Stimulated activated CD4-positive, alpha-beta T cell treated with anti-CD3 and anti-CD28 coated beads, TNF-alpha, amount 100 ng/mL, for 4 hours (primary cell): ENCODE results near the gene RIMBP3B.
"Not testable (repeated sequence)": the region's sequence is repeated elsewhere in the genome, so short reads cannot be mapped to it uniquely, and the experiment has no call there.

ENCODE experiments used
- DNase-seq, 3 experiments: peaks; one replicate each; pipeline ENCODE4 v3.0.0-alpha.2; 2020; ENCODE audit warnings: low read depth in 3 of 3

Gene RIMBP3B, protein sequence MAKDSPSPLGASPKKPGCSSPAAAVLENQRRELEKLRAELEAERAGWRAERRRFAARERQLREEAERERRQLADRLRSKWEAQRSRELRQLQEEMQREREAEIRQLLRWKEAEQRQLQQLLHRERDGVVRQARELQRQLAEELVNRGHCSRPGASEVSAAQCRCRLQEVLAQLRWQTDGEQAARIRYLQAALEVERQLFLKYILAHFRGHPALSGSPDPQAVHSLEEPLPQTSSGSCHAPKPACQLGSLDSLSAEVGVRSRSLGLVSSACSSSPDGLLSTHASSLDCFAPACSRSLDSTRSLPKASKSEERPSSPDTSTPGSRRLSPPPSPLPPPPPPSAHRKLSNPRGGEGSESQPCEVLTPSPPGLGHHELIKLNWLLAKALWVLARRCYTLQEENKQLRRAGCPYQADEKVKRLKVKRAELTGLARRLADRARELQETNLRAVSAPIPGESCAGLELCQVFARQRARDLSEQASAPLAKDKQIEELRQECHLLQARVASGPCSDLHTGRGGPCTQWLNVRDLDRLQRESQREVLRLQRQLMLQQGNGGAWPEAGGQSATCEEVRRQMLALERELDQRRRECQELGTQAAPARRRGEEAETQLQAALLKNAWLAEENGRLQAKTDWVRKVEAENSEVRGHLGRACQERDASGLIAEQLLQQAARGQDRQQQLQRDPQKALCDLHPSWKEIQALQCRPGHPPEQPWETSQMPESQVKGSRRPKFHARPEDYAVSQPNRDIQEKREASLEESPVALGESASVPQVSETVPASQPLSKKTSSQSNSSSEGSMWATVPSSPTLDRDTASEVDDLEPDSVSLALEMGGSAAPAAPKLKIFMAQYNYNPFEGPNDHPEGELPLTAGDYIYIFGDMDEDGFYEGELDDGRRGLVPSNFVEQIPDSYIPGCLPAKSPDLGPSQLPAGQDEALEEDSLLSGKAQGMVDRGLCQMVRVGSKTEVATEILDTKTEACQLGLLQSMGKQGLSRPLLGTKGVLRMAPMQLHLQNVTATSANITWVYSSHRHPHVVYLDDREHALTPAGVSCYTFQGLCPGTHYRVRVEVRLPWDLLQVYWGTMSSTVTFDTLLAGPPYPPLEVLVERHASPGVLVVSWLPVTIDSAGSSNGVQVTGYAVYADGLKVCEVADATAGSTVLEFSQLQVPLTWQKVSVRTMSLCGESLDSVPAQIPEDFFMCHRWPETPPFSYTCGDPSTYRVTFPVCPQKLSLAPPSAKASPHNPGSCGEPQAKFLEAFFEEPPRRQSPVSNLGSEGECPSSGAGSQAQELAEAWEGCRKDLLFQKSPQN (N-terminal part only)

DNA sequence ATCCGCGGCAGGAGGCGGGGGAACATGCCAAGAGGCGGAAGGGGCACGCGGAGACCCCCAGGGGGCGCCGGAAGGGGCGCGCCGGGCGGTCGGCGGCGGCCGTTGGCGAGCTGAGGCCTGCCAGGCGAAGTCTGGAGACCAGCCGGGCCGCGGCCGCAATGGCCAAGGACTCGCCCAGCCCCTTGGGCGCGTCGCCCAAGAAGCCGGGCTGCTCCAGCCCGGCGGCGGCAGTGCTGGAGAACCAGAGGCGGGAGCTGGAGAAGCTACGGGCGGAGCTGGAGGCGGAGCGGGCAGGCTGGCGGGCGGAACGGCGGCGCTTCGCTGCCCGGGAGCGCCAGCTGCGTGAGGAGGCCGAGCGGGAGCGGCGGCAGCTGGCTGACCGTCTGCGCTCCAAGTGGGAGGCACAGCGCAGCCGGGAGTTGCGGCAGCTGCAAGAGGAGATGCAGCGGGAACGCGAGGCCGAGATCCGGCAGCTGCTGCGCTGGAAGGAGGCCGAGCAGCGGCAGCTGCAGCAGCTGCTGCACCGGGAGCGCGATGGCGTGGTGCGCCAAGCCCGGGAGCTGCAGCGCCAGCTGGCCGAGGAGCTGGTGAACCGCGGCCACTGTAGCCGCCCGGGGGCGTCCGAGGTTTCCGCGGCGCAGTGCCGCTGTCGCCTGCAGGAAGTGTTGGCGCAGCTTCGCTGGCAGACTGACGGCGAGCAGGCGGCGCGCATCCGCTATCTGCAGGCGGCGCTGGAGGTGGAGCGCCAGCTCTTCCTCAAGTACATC is at the start of gene RIMBP3B:
RIMBP3B (plus strand) TSS at position 51 of the 767 bp plus-strand sequence; CDS start at position 159, 108 bp downstream.
- DNase-seq, result not testable (repeated sequence)

DNA sequence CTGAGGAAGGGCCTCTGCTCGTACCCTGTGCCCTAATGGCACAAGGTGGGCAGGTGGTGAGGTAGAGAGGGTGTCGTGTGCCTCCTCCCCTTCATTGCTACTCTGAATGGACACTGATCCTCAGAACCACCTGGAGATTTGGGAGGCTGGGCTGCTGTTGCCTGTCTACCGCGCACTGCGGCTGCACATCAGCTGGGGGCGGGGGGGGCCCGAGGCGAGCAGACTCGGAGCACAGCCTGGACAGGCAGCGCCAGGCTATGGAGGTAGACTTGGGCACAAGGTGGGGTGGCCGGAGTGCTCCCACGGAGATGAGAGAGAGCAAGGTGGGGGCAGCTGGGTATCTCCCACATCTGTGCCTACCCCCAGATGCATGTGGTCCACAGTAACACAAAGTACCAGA is 26.0 kb upstream of the RIMBP3B start:
- DNase-seq, result not testable (repeated sequence)

DNA sequence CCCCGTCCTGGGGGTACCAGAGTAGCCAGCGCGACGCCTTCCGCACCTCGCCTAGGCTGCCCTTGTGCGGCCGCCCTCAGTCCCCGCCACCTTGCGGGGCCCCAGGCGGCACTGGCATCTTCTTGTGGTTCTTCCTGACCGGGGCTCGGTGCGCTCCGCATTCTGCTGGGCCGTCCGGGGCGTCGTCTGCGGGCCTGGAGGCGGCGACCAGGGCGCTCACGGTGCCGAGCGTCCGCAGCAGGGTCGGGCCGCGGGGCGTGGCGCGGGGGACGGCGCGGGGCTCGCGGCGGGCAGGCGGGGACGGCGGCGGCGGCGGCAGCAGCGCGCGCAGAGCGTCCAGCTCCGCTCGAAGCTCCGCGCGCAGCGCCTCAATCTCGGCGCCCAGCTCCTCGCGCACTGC is 23.0 kb upstream of the RIMBP3B start:
- not testable (repeated sequence) for DNase-seq

DNA sequence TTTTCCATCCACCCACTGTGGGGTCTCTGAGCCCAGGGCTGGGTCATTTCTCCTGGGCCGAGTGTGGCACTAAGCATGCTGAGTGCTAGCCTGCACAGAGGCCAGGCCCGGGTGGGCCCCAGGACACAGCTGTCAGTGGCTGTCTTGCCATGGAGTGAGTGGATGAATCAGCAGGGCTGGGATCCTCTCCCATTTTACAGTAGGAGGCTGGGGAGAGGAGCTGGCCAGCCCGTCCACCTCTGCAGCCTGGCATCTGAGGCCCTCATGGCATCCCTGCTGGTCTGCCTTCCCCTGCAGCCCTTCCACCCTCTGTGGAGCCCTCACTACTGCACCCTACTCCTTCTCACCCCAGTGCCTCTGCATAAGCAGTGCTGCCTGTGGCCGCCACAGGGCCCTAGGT is 21.1 kb upstream of the RIMBP3B start:
- not testable (repeated sequence) for DNase-seq

DNA sequence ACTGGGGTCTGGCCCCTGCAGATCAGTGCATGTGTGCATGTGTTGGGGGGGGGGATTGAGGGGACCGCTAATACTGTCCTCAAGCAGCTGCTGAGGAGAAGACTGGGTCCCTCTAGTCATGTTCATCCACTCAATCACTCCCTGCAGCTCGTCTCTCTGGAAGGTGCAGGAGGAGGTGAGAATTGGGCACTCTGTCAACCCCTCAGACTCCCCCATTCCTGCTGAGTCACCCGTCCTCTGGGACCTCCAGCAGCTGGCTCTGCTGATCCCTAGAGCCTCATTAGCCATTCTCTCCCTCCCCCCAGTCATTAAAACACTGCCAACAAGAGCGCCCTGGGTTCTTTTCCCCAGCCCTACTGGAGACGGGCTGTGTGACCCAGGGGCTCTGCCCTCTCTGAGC is 20.5 kb upstream of the RIMBP3B start:
- DNase-seq, result not testable (repeated sequence)

DNA sequence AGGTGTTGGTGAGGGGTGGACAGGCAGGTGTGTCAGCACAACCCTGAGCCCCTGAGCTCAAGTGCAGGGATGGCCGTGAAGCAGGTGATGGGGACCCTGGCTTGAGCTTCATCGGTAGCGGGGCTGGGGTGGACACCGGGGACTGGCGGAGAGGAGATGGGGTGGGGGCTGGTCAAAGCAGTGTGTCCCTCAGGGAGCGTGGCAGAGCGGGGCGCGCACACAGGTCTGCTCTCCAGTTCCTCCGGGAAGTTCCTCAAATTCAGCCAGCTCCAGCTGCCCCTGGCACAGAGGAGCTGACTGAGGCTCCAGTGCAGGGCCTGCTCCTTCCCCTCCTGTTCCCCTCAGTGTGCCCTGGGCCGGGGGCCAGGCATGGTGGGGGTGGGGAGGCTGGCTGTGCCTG is 19.7 kb upstream of the RIMBP3B start:
- not testable (repeated sequence) for DNase-seq

DNA sequence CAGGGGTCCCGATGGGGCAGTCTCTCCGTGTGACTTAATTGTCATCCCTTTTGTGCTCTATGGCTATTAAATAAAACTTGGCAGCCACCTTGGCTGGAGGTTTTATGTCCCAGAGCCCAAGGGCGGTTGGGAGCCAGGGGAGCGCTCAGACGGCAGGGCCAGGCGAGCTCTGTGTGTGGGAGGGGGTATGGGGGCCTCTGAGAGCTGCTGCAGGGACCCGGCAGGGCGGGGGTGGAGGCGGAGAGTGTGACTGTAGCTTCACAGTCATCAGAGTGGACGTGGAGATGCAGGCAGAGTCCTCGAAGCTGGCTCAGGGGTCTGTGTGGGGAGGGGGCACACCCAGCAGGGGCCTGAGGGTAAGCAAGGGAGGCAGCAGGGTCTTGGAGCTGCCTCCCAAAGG is 19.2 kb upstream of the RIMBP3B start:
- DNase-seq, result not testable (repeated sequence)

DNA sequence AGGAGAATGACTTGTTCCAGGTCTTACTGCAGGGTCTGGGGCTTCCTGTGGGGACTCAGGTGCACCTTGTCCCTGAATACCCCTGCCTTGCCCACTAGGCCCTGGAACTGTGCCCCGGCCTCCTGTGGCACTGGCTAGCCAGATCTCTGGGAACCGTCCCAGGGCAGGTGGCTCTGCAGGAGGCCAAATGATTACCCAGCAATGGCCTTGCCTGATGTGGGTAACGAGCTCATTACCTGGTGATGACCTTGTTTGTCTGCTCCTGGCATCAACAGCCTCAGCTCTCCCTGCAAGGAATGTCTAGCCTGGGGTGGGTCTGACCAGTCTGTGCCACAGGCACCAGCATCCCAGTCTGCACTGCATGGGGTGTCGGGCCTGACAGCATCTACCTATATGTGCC is 18.2 kb upstream of the RIMBP3B start:
- DNase-seq, result not testable (repeated sequence)

DNA sequence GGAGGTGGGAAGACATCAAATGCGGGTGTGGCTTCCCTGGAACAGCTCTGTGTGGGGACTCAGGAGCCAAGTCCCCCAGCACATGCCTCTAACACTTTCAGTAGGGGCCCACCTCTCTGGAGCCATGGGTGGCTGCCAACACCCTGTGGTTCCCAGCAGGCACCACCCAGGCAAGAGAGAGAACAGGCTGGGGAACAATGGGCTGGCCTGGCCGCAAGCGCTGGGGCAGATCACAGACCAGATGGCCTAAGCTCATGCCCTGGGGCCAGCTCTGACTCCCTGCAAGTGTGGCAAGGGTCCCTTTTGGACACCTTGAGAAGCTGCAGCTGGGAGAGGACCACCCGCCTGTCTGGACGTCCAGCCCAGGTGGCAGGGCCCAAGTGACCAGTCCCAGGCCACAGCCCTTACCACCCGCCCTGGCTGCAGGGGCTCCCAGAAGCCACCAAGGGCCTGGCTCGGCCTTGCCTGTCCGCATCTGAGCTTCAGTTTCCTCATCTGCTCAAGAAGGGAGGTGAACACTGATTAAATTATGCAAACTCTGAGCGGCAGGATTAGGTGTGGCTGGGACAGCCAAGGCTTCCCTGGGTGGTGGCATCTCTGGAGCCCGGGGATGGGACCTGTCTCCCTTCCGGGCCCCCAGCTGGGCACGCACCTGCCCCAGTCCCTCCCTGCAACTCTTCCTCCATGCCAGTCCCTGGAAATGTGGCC is 14.8 kb upstream of the RIMBP3B start:
- not testable (repeated sequence) for DNase-seq

DNA sequence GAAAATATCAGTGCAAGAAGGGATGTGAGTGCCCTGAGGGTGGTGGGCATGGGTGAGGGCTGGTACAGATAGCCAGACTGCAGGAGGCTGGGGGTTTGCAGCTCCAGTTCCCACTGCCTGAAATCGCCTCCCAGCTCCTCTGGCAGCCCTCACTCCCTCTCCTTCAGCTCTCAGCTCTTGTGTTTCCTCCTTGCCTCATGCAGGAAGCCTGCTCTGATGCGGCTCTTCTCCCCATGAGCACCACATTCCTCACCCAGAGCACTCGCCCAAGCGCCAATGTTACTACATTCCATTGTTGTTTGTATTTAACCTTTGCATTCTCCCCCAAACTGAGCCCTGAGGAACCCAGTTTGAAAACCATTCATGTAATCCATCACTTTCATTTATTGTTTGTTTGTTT is 7.7 kb upstream of the RIMBP3B start:
- not testable (repeated sequence) for DNase-seq

DNA sequence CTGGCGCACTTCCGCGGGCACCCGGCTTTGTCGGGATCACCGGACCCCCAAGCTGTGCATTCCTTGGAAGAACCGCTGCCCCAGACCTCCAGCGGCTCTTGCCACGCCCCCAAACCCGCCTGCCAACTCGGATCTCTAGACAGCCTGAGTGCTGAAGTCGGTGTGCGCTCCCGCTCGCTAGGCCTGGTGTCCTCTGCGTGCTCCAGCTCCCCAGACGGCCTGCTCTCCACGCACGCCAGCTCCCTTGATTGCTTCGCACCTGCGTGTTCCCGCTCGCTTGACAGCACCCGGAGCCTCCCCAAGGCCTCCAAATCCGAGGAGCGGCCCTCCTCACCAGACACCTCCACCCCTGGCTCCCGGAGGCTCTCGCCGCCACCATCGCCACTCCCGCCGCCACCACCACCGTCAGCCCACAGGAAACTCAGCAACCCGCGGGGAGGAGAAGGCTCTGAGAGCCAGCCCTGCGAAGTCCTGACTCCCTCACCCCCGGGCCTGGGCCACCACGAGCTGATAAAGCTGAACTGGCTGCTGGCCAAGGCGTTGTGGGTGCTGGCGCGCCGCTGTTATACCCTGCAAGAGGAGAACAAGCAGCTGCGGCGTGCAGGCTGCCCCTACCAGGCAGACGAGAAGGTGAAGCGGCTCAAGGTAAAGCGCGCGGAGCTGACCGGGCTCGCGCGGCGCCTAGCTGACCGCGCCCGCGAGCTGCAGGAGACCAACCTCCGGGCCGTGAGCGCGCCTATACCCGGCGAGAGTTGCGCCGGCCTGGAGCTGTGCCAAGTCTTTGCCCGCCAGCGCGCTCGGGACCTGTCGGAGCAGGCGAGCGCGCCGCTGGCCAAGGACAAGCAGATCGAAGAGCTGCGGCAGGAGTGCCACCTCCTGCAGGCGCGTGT is 1.2 kb downstream of the RIMBP3B start:
- not testable (repeated sequence) for DNase-seq

DNA sequence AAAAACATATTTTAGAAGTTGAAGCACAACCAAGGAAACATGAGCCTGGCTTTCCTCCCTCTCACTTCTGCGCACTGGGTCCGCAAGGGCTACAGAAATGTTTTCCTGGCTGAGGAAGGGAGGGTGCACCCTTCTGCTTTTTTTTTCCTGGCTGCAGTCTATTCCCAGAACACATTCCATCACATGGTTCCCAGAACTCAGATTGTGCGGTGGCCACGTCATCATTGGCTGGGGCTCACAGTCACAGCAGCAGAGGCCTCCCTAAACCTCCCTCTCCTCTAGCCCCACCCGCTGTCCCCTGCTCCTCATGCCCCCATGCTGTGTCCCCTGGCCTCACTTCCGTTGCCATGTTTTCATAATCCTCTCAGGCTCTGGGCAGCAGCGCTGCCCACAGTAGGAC is 5.9 kb downstream of the RIMBP3B start:
- not testable (repeated sequence) for DNase-seq

DNA sequence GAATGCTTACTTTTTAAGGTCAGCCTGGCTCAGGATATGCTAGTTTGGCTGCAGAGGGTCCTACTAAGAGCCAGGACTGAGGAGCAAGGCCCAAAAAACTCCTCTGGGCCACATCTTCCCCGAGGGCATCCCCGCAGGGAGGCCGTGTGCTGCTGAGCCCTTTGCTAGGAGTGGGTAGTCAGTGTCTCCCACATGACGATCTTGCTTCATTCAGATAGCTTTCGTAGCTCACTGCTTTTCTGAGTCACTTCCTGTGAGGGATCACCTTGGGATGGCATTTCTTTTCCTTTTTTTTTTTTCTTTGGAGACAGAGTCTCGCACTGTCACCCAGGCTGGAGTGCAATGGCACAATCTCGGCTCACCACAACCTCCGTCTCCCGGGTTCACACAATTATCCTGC is 6.5 kb downstream of the RIMBP3B start:
- not testable (repeated sequence) for DNase-seq

DNA sequence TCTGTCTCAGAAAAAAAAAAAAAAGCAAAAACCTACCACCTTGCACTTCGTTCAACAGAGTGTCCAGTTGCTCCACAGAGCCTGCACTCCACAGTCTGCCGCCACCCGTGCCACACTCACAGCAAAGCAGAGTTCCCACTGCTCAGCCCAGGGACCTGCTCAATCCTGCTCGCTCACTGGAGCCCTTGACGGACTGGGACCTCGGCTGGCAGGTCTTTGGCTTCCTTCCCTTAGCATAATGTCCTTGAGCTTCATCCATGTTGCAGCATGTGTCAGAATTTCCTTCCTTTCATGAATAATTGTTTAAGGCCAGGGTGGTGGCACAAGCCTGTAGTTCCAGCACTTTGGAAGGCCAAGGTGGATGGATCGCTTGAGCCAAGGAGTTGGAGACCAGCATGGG is 11.1 kb downstream of the RIMBP3B start:
- DNase-seq, result not testable (repeated sequence)

DNA sequence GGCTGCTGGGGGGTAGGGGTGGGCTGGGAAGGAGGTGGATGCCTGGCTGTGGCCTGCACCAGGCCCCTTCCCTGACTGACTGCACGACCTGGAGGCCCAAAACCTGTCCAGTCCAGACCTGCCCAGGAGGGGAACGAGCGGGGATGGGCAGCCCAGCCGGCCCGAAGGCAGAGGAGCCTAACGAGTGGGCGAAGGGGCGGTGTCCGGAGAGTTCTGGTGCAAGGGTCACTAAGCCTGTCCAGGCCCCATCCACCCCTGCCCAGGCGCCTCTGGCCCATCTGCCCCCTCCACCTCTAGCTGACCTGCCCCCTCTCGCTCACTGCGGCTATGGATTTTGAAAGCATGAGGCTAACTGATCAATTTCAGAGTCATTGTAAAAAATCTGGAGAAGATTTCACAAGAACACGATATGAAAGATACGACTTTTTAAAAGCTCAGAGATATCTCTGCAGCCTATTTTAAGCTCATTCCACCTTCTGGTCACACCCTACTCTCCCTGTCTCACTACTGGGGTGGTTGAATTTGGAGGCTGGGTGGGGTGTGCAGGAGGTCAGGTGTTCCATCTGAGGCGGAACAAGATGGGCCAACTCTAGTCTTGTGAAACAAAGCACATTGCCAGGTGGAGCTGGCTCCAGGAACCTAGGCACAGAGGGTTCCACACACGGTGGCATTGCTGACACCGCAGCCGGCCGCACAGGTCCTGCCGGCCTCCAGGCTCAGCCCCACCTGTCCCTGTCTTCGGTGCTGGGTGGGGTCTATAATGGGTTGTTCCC is 17.8 kb downstream of the RIMBP3B start:
- not testable (repeated sequence) for DNase-seq

DNA sequence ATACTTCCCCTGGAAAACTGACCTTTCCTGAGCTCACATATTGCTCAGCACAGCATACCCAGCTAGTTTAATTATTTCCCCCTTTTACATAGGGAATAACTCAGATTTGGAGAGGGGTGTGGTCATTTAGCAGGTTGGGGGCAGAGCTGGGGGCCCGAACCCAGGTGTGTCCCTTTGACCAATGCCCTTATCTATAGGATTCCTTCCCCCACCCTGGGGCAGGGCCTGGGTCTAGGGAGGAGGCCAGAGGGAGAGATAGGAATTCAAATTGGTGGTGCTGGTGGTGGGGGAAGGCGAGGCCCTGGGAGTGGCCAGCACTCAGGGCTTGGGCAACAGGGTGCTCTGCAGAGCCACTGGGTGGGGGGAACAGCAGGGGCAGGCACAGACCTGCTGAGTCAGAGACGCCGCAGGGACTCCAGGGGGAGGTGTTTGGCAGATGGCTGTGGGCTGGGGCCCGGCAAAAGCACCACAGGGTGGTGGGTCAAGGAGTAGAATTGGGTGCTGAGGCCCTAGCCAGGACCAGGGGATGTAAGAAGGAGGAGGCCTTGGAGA is 19.3 kb downstream of the RIMBP3B start:
- not testable (repeated sequence) for DNase-seq

DNA sequence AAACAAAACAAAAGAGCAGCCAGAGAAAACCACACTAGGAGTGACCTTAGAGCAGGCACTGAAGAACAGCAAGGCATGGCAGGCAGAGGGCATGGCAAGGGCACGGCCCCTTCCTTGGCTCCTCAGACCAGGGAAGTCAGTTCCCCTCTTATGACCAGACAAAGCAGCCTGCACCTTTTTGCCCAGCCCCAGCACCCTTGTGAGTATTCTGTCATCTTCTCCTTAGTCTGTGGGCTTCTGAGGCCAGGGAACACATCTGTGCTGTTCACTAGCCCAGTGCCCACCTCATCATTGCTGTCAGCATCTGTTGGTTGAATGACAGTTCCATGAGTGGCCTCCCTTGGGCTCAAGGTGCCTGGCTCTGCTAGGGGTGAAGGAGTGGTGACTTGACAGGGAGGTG is 23.6 kb downstream of the RIMBP3B start:
- DNase-seq, result not testable (repeated sequence)

DNA sequence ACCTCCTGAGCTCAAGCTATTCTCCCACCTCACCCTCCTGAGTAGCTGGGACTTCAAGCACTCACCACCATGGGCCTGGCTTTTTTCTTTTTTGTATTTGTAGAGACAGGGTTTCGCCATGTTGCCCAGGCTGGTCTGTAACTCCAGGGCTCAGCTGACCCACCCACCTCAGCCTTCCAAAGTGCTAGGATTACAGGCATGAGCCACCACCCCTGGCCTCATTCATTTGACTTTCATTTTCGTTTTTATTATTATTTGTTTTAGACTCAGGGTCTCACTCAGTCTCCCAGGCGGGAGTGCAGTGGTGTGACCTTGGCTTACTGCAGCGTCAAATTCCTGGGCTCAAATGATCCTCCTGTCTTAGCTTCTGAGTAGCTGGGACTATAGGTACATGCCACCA is 24.2 kb downstream of the RIMBP3B start:
- DNase-seq, result not testable (repeated sequence)
